HCEC 1CT (cell line): Measurements from ENCODE around the gene IQSEC1.

ENCODE experiments used
- DNase-seq: peaks from one replicate; pipeline ENCODE4 v3.0.0-alpha.2; 2017

The IQSEC1 gene

GRCh38 chr3:13067778-13068177 is 5.5 kb downstream of the IQSEC1 start:
- DNase-seq: no peak

- DNase-seq: no peak
These were observed 6.4 kb downstream of the IQSEC1 start for GRCh38 chr3:13066834-13067233.

- no peak for DNase-seq
These were observed 7.0 kb downstream of the IQSEC1 start for GRCh38 chr3:13066236-13066635.

GRCh38 chr3:13065727-13066126 is 7.5 kb downstream of the IQSEC1 start:
- no peak for DNase-seq

- DNase-seq: no peak
These were observed 8.3 kb downstream of the IQSEC1 start for GRCh38 chr3:13064964-13065363.

- no peak for DNase-seq
These were observed 8.9 kb downstream of the IQSEC1 start for GRCh38 chr3:13064159-13064868.

- DNase-seq: no peak
These were observed 10.0 kb downstream of the IQSEC1 start for GRCh38 chr3:13063225-13063624.

- DNase-seq: no peak
These were observed 10.6 kb downstream of the IQSEC1 start for GRCh38 chr3:13062647-13063046.

GRCh38 chr3:13060341-13060910 is 12.8 kb downstream of the IQSEC1 start:
- DNase-seq: no peak

- no peak for DNase-seq
These were observed 14.7 kb downstream of the IQSEC1 start for GRCh38 chr3:13058346-13059120.

GRCh38 chr3:13057282-13058040 is 15.8 kb downstream of the IQSEC1 start:
- no peak for DNase-seq

- no peak for DNase-seq
These were observed 17.6 kb downstream of the IQSEC1 start for GRCh38 chr3:13055634-13056033.

- DNase-seq: no peak
These were observed 18.6 kb downstream of the IQSEC1 start for GRCh38 chr3:13054341-13055285.

GRCh38 chr3:13053893-13054292 is 19.3 kb downstream of the IQSEC1 start:
- DNase-seq: no peak

GRCh38 chr3:13053420-13053819 is 19.8 kb downstream of the IQSEC1 start:
- no peak for DNase-seq

- DNase-seq: no peak
These were observed 20.9 kb downstream of the IQSEC1 start for GRCh38 chr3:13052191-13052820.

GRCh38 chr3:13051581-13051980 is 21.6 kb downstream of the IQSEC1 start:
- DNase-seq: no peak

- DNase-seq: no peak
These were observed 22.2 kb downstream of the IQSEC1 start for GRCh38 chr3:13051066-13051465.

GRCh38 chr3:13050446-13050845 is 22.8 kb downstream of the IQSEC1 start:
- DNase-seq: no peak

- no peak for DNase-seq
These were observed 23.8 kb downstream of the IQSEC1 start for GRCh38 chr3:13049400-13049799.

- no peak for DNase-seq
These were observed 25.7 kb downstream of the IQSEC1 start for GRCh38 chr3:13047296-13048165.
